Endometrium (tissue), 2 donors: Measurements from ENCODE around the gene ETFA.

Experiments used
- FAIRE-seq: peaks from 2 replicates; lab custom pipeline; 2012; peaks lifted over from hg19 to GRCh38; lab: Jason Lieb, UNC
- donor health status: control.
- donor health status: control.

Gene ETFA

DNA sequence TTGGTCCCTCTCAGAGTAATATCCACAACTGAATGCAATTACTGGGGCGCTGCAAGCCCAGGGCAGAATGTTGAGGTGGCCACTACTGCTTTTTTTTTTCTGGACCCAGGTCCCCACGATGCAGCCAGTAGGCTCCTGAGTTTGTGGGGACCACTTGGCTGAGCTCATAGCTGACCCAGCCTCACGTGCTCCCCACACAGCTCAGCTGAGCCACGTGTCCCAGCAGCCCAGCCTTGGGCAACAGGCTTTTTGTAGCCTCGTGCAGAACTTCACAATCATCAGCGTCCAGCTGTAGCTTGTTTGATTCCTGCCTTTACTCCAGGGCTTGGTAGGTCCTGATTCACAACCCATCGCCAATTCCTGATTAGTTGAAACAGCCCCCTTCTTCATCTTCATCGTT is 117.3 kb downstream of the ETFA start:
- no peak for FAIRE-seq

GRCh38 chr15:76192715-76193114 is 118.6 kb downstream of the ETFA start:
- FAIRE-seq, result no peak

DNA sequence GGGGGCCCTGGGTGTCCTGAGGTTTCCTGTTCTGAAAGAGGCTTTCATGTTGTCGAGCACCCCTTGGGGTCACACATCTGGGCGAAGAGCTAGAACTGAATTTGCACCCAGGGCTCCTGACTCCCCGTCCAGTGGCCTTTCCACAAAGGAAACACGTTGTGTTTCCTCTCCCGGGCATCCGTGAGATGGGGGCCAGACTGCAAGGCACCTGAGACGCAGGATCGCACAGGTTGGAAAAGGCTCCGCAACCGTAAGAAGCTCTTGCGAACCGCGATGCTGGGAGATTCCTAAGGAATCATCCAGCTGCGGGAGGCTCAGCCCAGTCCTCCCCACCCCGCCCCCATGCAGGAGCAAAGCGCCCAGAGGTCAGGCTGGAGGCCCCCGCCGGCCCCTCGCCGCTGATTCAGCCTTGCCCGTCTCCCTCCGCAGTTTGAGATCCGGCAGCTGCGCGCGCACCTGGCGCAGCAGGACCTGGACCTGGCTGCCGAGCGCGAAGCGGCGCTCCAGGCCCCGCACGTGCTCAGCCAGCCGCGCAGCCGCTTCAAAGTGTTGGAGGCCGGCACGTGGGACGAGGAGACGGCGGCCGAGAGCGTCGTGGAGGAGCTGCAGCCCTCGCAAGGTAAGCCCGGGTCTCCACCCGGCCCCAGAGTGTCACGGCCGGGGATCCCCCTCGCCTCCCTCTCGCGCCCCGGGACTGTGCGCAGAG is 119.6 kb downstream of the ETFA start:
- FAIRE-seq, result no peak

GRCh38 chr15:76190751-76191538 is 120.3 kb downstream of the ETFA start:
- no peak for FAIRE-seq

DNA sequence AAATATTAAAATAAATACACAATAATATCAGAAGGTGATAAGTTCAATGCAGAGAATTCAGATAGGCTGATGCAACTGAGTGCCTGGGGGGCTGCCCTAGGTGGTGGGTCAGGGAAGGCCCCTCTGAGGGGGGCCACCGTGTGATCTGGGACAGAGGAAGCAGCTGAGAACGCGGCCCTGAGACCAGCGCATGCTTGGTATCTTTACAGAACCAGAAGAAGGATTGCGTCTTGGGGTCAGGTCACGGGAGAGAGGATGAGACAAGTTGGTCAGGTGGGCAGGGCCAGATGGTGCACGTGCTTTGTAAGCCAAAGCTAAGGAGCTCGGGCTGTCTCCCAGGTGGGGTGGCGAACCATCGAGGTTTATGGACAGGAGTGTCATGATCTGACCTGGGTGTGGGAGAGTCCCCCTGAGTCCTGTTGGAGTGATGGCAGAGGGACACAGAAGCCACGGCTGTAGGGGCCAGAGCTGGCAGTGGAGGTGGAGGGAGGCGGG is 121.2 kb downstream of the ETFA start:
- FAIRE-seq, result no peak

- FAIRE-seq, result no peak
These were observed 122.2 kb downstream of the ETFA start for GRCh38 chr15:76189106-76189505.

GRCh38 chr15:76187163-76187562 is 124.1 kb downstream of the ETFA start:
- no peak for FAIRE-seq

- FAIRE-seq, result no peak
These were observed 125.6 kb downstream of the ETFA start for GRCh38 chr15:76185716-76186115.

DNA sequence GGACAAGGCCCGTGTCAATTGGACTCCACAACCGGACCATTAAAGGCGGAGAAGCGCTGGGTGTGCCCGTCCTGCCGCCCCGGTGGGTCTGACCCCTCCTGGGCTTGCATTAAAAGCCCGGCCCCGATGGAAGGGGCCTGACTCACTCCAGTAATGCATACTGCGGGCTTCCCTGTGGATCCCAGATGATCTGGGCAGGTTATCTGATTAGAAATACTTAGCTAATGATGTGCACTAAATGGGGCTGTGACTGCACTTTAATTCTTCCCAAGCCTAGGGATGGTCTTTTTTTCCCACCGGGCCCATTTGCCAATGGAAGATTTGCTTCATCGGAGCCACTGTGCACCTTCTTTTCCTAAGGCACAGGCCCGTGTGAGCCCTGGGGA is 126.6 kb downstream of the ETFA start:
- no peak for FAIRE-seq

- no peak for FAIRE-seq
These were observed 127.2 kb downstream of the ETFA start for GRCh38 chr15:76183930-76184649.

GRCh38 chr15:76181705-76182107 is 129.6 kb downstream of the ETFA start:
- FAIRE-seq, result no peak

GRCh38 chr15:76180321-76180720 is 130.9 kb downstream of the ETFA start:
- FAIRE-seq, result no peak

DNA sequence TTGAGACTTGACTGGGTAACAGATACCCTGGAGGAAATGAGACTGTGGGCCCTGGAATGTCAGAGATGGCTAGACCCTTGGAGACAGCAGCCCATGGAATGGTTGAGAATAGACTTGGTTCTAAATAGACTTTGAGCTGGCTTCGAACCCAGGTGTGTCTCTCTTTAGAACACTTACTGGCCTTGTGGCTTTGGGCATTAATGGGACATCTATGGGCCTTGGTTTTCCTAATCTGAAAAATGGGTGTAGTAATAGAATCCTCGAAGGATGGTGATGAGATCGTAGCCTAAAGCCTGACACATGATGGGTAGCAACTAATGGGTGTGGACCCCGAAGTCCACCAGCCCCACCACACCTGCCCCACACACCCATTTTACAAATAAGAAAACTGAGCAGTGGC is 132.2 kb downstream of the ETFA start:
- no peak for FAIRE-seq

- no peak for FAIRE-seq
These were observed 132.8 kb downstream of the ETFA start for GRCh38 chr15:76178296-76179000.

- no peak for FAIRE-seq
These were observed 133.7 kb downstream of the ETFA start for GRCh38 chr15:76177491-76178040.

- no peak for FAIRE-seq
These were observed 134.7 kb downstream of the ETFA start for GRCh38 chr15:76176487-76177085.

DNA sequence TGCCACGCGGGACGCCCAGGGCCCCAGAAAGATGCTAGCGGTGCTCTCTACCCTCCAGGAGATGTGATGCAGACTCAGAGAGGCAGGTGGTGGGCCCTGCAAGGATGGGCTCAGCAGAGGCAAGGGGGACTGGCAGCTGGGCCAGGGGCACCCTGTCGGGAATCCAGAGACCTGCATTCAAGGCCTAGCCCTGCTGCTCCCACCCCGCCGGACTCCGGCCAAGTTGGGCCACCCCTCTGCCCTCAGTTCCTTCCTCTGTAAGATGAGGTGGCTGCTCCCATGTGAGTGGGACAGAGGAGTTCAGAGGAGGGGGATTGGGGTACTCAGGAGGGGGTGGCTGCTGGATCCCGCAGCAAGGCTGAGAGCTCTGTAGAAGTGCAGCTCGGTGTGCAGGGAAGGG is 135.2 kb downstream of the ETFA start:
- no peak for FAIRE-seq

GRCh38 chr15:76175442-76175841 is 135.8 kb downstream of the ETFA start:
- no peak for FAIRE-seq

GRCh38 chr15:76174654-76175053 is 136.6 kb downstream of the ETFA start:
- FAIRE-seq, result no peak

DNA sequence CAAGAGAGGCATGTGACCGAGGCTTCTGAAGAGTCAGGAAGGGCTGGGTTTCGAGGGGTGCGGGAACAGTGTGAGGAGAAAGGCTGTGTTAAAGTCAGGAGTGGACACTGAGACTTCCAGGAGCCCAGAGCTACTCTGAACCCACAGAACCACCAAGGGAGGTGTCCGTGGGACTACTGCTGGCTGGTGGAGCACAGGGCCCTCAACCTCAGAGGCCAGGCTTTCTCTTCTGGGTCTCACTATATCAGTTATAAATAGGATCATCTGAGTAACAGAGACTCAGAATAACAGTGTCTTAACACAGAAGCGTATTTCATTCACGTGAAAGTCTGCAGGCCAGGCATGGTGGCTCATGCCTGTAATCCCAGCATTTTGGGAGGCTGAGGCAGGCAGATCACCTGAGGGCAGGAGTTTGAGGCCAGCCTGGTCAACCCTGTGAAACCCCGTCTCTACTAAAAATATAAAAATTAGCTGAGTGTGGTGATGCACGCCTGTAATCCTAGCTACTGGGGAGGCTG is 137.9 kb downstream of the ETFA start:
- no peak for FAIRE-seq

- no peak for FAIRE-seq
These were observed 138.5 kb downstream of the ETFA start for GRCh38 chr15:76172782-76173181.
